Stimulated activated CD8-positive, alpha-beta memory T cell treated with anti-CD3 and anti-CD28 coated beads, Interleukin-2, amount 100 ng/mL, for 48 hours (primary cell): ENCODE data around the gene TBC1D32.
"Not testable (repeated sequence)": the region's sequence is repeated elsewhere in the genome, so short reads cannot be mapped to it uniquely, and the experiment has no call there.

Experiments used
- DNase-seq, 2 donors: peaks; one replicate each; pipeline ENCODE4 v3.0.0-alpha.2; 2020; ENCODE audit warnings: low read depth in 2 of 2

TBC1D32 gene

GRCh38 chr6:121333196-121333595 lies 1.1 kb downstream of the TBC1D32 start:
- no peak for DNase-seq

- DNase-seq = no peak
Measured at GRCh38 chr6:121330516-121330915, 3.8 kb downstream of the TBC1D32 start.

- no peak for DNase-seq
Measured at GRCh38 chr6:121321282-121321681, 13.0 kb downstream of the TBC1D32 start.

GRCh38 chr6:121319603-121320002 lies 14.7 kb downstream of the TBC1D32 start:
- DNase-seq = no peak

- no peak for DNase-seq
Measured at GRCh38 chr6:121319112-121319553, 15.1 kb downstream of the TBC1D32 start.

- no peak for DNase-seq
Measured at GRCh38 chr6:121314381-121315112, 19.7 kb downstream of the TBC1D32 start.

- DNase-seq = not testable (repeated sequence)
Measured at GRCh38 chr6:121311814-121312213, 22.5 kb downstream of the TBC1D32 start.

- no peak for DNase-seq
Measured at GRCh38 chr6:121310495-121310894, 23.8 kb downstream of the TBC1D32 start.

GRCh38 chr6:121309768-121310469 lies 24.4 kb downstream of the TBC1D32 start:
- DNase-seq = no peak

GRCh38 chr6:121305957-121306607 lies 28.2 kb downstream of the TBC1D32 start:
- DNase-seq = no peak

GRCh38 chr6:121302882-121303281 lies 31.4 kb downstream of the TBC1D32 start:
- no peak for DNase-seq

GRCh38 chr6:121301156-121301555 lies 33.1 kb downstream of the TBC1D32 start:
- DNase-seq = not testable (repeated sequence)

GRCh38 chr6:121297694-121298093 lies 36.6 kb downstream of the TBC1D32 start:
- DNase-seq = no peak

- DNase-seq = no peak
Measured at GRCh38 chr6:121285041-121285440, 49.2 kb downstream of the TBC1D32 start.

GRCh38 chr6:121274666-121275295 lies 59.5 kb downstream of the TBC1D32 start:
- no peak for DNase-seq

GRCh38 chr6:121263742-121264141 lies 70.5 kb downstream of the TBC1D32 start:
- DNase-seq = no peak

- DNase-seq = no peak
Measured at GRCh38 chr6:121260651-121261102, 73.6 kb downstream of the TBC1D32 start.

GRCh38 chr6:121247386-121247785 lies 86.9 kb downstream of the TBC1D32 start:
- DNase-seq = no peak

GRCh38 chr6:121242386-121242785 lies 91.9 kb downstream of the TBC1D32 start:
- DNase-seq = no peak

GRCh38 chr6:121237859-121238258 lies 96.4 kb downstream of the TBC1D32 start:
- no peak for DNase-seq

- no peak for DNase-seq
Measured at GRCh38 chr6:121236984-121237383, 97.3 kb downstream of the TBC1D32 start.

GRCh38 chr6:121235386-121235785 lies 98.9 kb downstream of the TBC1D32 start:
- DNase-seq = no peak
